Caco-2 (cell line): ENCODE measurements around the gene API5. TPM values are rescaled to one million over a fixed set of nuclear protein-coding genes. Genes with fewer than 3 reads are reported as not detected.

ENCODE experiments used
- BruUV-seq: library from RNA; stranded (reverse); fragments of 400-500 nt; replicated peaks from 2 replicates; lab custom pipeline; 2021; lab: Mats Ljungman, UMichigan
- CTCF ChIA-PET: fragments of 300-600 bp; sonication (Branson Sonifier 250); formaldehyde crosslinking; loops from one replicate; lab custom pipeline; 2022; ENCODE audit warnings: antibody characterized with exemption; lab: Charles Lee
- POLR2A ChIA-PET: fragments of 300-600 bp; sonication (Branson Sonifier 250); formaldehyde crosslinking; loops from one replicate; lab custom pipeline; 2022; ENCODE audit warnings: antibody characterized with exemption; lab: Charles Lee
- DNase-seq, 2 experiments: peaks; one replicate each; pipeline versions ENCODE4 v3.0.0 to v3.0.0-alpha.2; 2020 to 2022
- H3K27me3 ChIP-seq: replicated peaks from 2 replicates; pipeline ENCODE4 v1.6.0; 2011; ENCODE audit warnings: low read length; ENCODE audit not compliant: control insufficient read depth, insufficient read depth
- H3K36me3 ChIP-seq: 2 replicates; pipeline ENCODE4 v1.5.1; 2011; ENCODE audit warnings: low read length; ENCODE audit not compliant: control insufficient read depth, insufficient read depth
- H3K4me1 ChIP-seq: fragments of 250-450 bp; sonication (Bioruptor Pico); 2 replicates; pipeline ENCODE4 v1.5.1; 2020; ENCODE audit warnings: mild to moderate bottlenecking
- H3K4me3 ChIP-seq: 2 replicates; pipeline ENCODE4 v1.5.1; 2011; ENCODE audit warnings: low read depth, mild to moderate bottlenecking, control low read depth, low read length
- H3K9me3 ChIP-seq: fragments of 250-450 bp; sonication (Bioruptor Pico); 2 replicates; pipeline ENCODE4 v1.5.1; 2020; ENCODE audit warnings: mild to moderate bottlenecking, moderate library complexity
- H3K27ac Mint-ChIP-seq: one replicate; pipeline ENCODE4 v1.8.0; 2022; ENCODE audit warnings: mixed read lengths; ENCODE audit not compliant: unreplicated experiment
- H3K27me3 Mint-ChIP-seq: one replicate; pipeline ENCODE4 v1.8.0; 2022; ENCODE audit warnings: mixed read lengths; ENCODE audit not compliant: insufficient read depth, unreplicated experiment
- H3K36me3 Mint-ChIP-seq: one replicate; pipeline ENCODE4 v1.8.0; 2022; ENCODE audit warnings: mild to moderate bottlenecking, mixed read lengths; ENCODE audit not compliant: insufficient read depth, unreplicated experiment
- H3K4me1 Mint-ChIP-seq: one replicate; pipeline ENCODE4 v1.8.0; 2022; ENCODE audit warnings: low read depth, mixed read lengths; ENCODE audit not compliant: unreplicated experiment
- H3K4me3 Mint-ChIP-seq: one replicate; pipeline ENCODE4 v1.8.0; 2022; ENCODE audit warnings: mild to moderate bottlenecking, moderate library complexity, mixed read lengths; ENCODE audit not compliant: unreplicated experiment
- H3K9me3 Mint-ChIP-seq: one replicate; pipeline ENCODE4 v1.8.0; 2022; ENCODE audit warnings: mixed read lengths; ENCODE audit not compliant: unreplicated experiment
- CTCF ChIP-seq, 2 experiments: fragments of 200-600 bp in 1 of 2; IDR thresholded peaks; 1 replicate in 1 of 2; 2 replicates in 1 of 2; pipeline versions ENCODE4 v1.5.1 to v1.8.0; 2011 to 2022; ENCODE audit warnings: antibody characterized with exemption in 1 of 2, control low read depth in 1 of 2, inconsistent platforms in 1 of 2, low read depth in 1 of 2, low read length in 1 of 2, mild to moderate bottlenecking in 1 of 2, moderate library complexity in 1 of 2; ENCODE audit not compliant: insufficient read depth in 1 of 2, severe bottlenecking in 1 of 2, unreplicated experiment in 1 of 2
- intact Hi-C: fragments of 100-400 bp; cut with micrococcal nuclease; formaldehyde crosslinking; loops from one replicate; pipeline ENCODE4 v1.10.0; 2022; ENCODE audit not compliant: unreplicated experiment
- total RNA-seq: library from RNA; stranded (reverse); gene quantifications from 2 replicates; pipeline ENCODE4 v1.2.3, GENCODE V29; 2022

The API5 gene
- total RNA-seq, 1 experiment from 2014 or later, result 140 TPM

- Mint-ChIP-seq H3K4me3 (no peak overlapping the region), H3K9me3 (no peaks in the 10 kb centered on the region), H3K27ac (no peak overlapping the region), H3K4me1 (peaks cover 7% of the 10 kb centered on the region), H3K36me3 (peaks cover 27% of the 10 kb centered on the region), H3K27me3 (no peaks in the 10 kb centered on the region)
- no TSS peak for BruUV-seq
- no peaks in the 10 kb centered on the region for H3K27me3 ChIP-seq
- peaks cover 6% of the 10 kb centered on the region; the same call in 1 of the 2 replicates for H3K4me1 ChIP-seq
- ChIA-PET POLR2A (no interaction called here), CTCF (no interaction called here)
- no peak overlapping the region for H3K4me3 ChIP-seq
- intact Hi-C loops, result no loop called here
- no peak for TF ChIP-seq CTCF (IDR thresholded peaks at IDR 0.05; ENCODE audit: insufficient read depth in 1 of 2, low read depth in 1 of 2, low read length in 1 of 2, severe bottlenecking in 1 of 2, unreplicated experiment in 1 of 2)
- no peaks in the 10 kb centered on the region for H3K9me3 ChIP-seq
- no peak for DNase-seq
- no peaks in the 10 kb centered on the region; the same call in 1 of the 2 replicates for H3K36me3 ChIP-seq
Measured at GRCh38 chr11:43316451-43316850, 4.7 kb downstream of the API5 start.

GRCh38 chr11:43327987-43328386 is 16.2 kb downstream of the API5 start:
- BruUV-seq, result no TSS peak
- H3K27me3 Mint-ChIP-seq, result no peaks in the 10 kb centered on the region
- H3K27ac Mint-ChIP-seq, result no peak overlapping the region
- CTCF ChIA-PET, result no interaction called here
- Histone ChIP-seq H3K4me3 (no peak overlapping the region), H3K27me3 (no peaks in the 10 kb centered on the region), H3K9me3 (no peaks in the 10 kb centered on the region), H3K36me3 (peaks cover 1% of the 10 kb centered on the region; the same call in 1 of the 2 replicates), H3K4me1 (no peaks in the 10 kb centered on the region)
- H3K4me3 Mint-ChIP-seq, result no peak overlapping the region
- POLR2A ChIA-PET, result no interaction called here
- H3K4me1 Mint-ChIP-seq, result no peaks in the 10 kb centered on the region
- H3K36me3 Mint-ChIP-seq, result peaks cover 85% of the 10 kb centered on the region
- H3K9me3 Mint-ChIP-seq, result no peaks in the 10 kb centered on the region
- no peak for DNase-seq
- TF ChIP-seq CTCF (IDR thresholded peaks at IDR 0.05; ENCODE audit: insufficient read depth in 1 of 2, low read depth in 1 of 2, low read length in 1 of 2, severe bottlenecking in 1 of 2, unreplicated experiment in 1 of 2), result no peak
- intact Hi-C loops, result no loop called here

GRCh38 chr11:43328482-43328881 is 16.7 kb downstream of the API5 start:
- DNase-seq, result no peak
- Mint-ChIP-seq H3K36me3 (peaks cover 83% of the 10 kb centered on the region), H3K9me3 (no peaks in the 10 kb centered on the region), H3K27ac (no peak overlapping the region), H3K4me1 (no peaks in the 10 kb centered on the region), H3K27me3 (no peaks in the 10 kb centered on the region), H3K4me3 (no peak overlapping the region)
- H3K27me3 ChIP-seq, result no peaks in the 10 kb centered on the region
- BruUV-seq, result no TSS peak
- H3K4me1 ChIP-seq, result no peaks in the 10 kb centered on the region
- ChIA-PET POLR2A (no interaction called here), CTCF (no interaction called here)
- intact Hi-C loops, result no loop called here
- no peaks in the 10 kb centered on the region for H3K9me3 ChIP-seq
- peaks cover 1% of the 10 kb centered on the region; the same call in 1 of the 2 replicates for H3K36me3 ChIP-seq
- no peak for TF ChIP-seq CTCF (IDR thresholded peaks at IDR 0.05; ENCODE audit: insufficient read depth in 1 of 2, low read depth in 1 of 2, low read length in 1 of 2, severe bottlenecking in 1 of 2, unreplicated experiment in 1 of 2)
- H3K4me3 ChIP-seq, result no peak overlapping the region
